A549 (cell line): ENCODE results near the gene PRSS22.

Source experiments
- EP300 ChIP-seq, 2 experiments: fragments of >200 bp; sonication (Bioruptor Twin); formaldehyde crosslinking; IDR thresholded peaks; 2 replicates in 1 of 2; 3 replicates in 1 of 2; pipeline ENCODE4 v1.6.1; 2016 to 2017
- FOSB ChIP-seq: fragments of 250-450 bp; sonication (Bioruptor Pico); IDR thresholded peaks from 2 replicates; pipeline ENCODE4 v1.5.0; 2020; ENCODE audit warnings: mild to moderate bottlenecking, moderate library complexity
- HOXA7 ChIP-seq: fragments of 250-450 bp; sonication (Bioruptor Pico); IDR thresholded peaks from 2 replicates; pipeline ENCODE4 v1.5.0; 2020; ENCODE audit warnings: mild to moderate bottlenecking, moderate library complexity
- PHF8 ChIP-seq: fragments of 200-600 bp; sonication (generic); IDR thresholded peaks from 2 replicates; pipeline ENCODE4 v1.6.1; 2016; ENCODE audit warnings: low read depth, mild to moderate bottlenecking, antibody characterized with exemption, moderate library complexity, borderline replicate concordance
- POLR2AphosphoS2 ChIP-seq: conservative IDR thresholded peaks from 2 replicates; pipeline ENCODE4 v1.6.1; 2012; ENCODE audit warnings: low read length, improper control_type of control experiment, inconsistent platforms
- RFX5 ChIP-seq: fragments of 450-650 bp; IDR thresholded peaks from 2 replicates; pipeline ENCODE4 v1.7.1; 2014; ENCODE audit warnings: antibody characterized with exemption, mild to moderate bottlenecking, moderate library complexity
- SMC3 ChIP-seq: fragments of >200 bp; sonication (Bioruptor Twin); formaldehyde crosslinking; IDR thresholded peaks from 3 replicates; pipeline ENCODE4 v1.6.1; 2018; ENCODE audit warnings: inconsistent platforms
- ZFP36 ChIP-seq: fragments of 450-650 bp; IDR thresholded peaks from 2 replicates; pipeline ENCODE4 v1.6.1; 2014; ENCODE audit warnings: borderline replicate concordance; ENCODE audit not compliant: partially characterized antibody
- TF ChIP-seq, protein P1 (sequence below): fragments of >200 bp; sonication (Bioruptor Twin); formaldehyde crosslinking; IDR thresholded peaks from 3 replicates; pipeline ENCODE4 v1.5.1; 2016
- TF ChIP-seq, protein P2 (sequence below): fragments of >200 bp; sonication (Bioruptor Twin); formaldehyde crosslinking; IDR thresholded peaks from 2 replicates; pipeline ENCODE4 v1.6.1; 2016

DNA sequence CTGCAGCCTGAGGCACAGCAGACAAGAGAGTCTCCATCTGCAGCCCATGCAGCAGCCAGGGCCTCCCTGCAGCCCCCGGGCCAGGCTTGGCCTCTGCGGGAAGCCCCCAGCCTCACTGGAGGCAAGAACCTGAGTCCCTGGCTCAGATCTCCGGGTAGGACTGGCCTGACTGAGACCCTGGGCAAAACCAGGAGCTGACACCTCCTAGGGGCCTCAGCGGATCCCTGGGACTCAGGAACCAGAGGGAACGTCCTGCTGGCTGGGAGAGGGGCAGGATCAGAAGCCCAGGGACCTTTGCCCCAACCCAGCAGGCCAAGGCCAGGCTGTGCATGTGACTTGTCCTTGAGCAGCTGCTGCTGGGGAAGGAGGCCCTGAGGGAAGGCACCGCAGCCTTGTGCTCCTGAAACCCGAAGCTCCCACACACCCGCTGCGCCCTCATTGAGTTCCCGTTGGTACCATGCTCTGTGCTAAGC lies 42.6 kb downstream of the PRSS22 start:
- TF ChIP-seq, protein P1, sequence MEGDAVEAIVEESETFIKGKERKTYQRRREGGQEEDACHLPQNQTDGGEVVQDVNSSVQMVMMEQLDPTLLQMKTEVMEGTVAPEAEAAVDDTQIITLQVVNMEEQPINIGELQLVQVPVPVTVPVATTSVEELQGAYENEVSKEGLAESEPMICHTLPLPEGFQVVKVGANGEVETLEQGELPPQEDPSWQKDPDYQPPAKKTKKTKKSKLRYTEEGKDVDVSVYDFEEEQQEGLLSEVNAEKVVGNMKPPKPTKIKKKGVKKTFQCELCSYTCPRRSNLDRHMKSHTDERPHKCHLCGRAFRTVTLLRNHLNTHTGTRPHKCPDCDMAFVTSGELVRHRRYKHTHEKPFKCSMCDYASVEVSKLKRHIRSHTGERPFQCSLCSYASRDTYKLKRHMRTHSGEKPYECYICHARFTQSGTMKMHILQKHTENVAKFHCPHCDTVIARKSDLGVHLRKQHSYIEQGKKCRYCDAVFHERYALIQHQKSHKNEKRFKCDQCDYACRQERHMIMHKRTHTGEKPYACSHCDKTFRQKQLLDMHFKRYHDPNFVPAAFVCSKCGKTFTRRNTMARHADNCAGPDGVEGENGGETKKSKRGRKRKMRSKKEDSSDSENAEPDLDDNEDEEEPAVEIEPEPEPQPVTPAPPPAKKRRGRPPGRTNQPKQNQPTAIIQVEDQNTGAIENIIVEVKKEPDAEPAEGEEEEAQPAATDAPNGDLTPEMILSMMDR, result no peak
- TF ChIP-seq HOXA7 (no peak), RFX5 (no peak), ZFP36 (no peak), EP300 (IDR thresholded peaks at IDR 0.05) (no peak), PHF8 (no peak), SMC3 (no peak), POLR2AphosphoS2 (no peak), FOSB (CRISPR knock-in tag) (no peak)
- TF ChIP-seq, protein P2, sequence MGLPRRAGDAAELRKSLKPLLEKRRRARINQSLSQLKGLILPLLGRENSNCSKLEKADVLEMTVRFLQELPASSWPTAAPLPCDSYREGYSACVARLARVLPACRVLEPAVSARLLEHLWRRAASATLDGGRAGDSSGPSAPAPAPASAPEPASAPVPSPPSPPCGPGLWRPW, result no peak
